DND-41 (cell line): ENCODE measurements around the gene NCK2.

Experiments
- ATAC-seq: fragments of 200-7000 bp; cut with Tn5 transposase; 3 replicates; pipeline ENCODE4 v1.9.1; 2021; ENCODE audit warnings: low read depth; ENCODE audit not compliant: insufficient read depth
- DNase-seq: peaks from one replicate; pipeline ENCODE4 v3.0.0-alpha.2; 2020
- H2AFZ ChIP-seq: 2 replicates; pipeline ENCODE4 v1.6.0; 2012; ENCODE audit warnings: low read depth, low read length
- H3K27ac ChIP-seq: 2 replicates; pipeline ENCODE4 v1.5.1; 2012; ENCODE audit warnings: low read length, inconsistent platforms
- H3K27me3 ChIP-seq: fragments of 200-600 bp; sonication (generic); 2 replicates; pipeline ENCODE4 v1.6.0; 2012; ENCODE audit warnings: low read length, mild to moderate bottlenecking, inconsistent platforms; ENCODE audit not compliant: insufficient read depth, poor library complexity
- H3K36me3 ChIP-seq: 2 replicates; pipeline ENCODE4 v1.5.1; 2012; ENCODE audit warnings: low read length, inconsistent platforms; ENCODE audit not compliant: insufficient read depth
- H3K4me1 ChIP-seq: 2 replicates; pipeline ENCODE4 v1.5.1; 2012; ENCODE audit warnings: mild to moderate bottlenecking, low read length; ENCODE audit not compliant: insufficient read depth
- H3K4me2 ChIP-seq: 2 replicates; pipeline ENCODE4 v1.6.0; 2012; ENCODE audit warnings: mild to moderate bottlenecking, moderate library complexity, low read length, inconsistent platforms; ENCODE audit not compliant: insufficient read depth
- H3K4me3 ChIP-seq, 2 experiments: fragments of 200-600 bp in 1 of 2; shearing (Covaris generic) in 1 of 2; 2 replicates each; pipeline ENCODE4 v1.5.1; 2012 to 2016; ENCODE audit warnings: inconsistent platforms in 2 of 2, low read length in 2 of 2, mild to moderate bottlenecking in 2 of 2, low read depth in 1 of 2, moderate library complexity in 1 of 2
- H3K79me2 ChIP-seq: 2 replicates; pipeline ENCODE4 v1.6.0; 2012; ENCODE audit warnings: low read length, inconsistent platforms; ENCODE audit not compliant: insufficient read depth
- H3K9ac ChIP-seq: 2 replicates; pipeline ENCODE4 v1.6.0; 2012; ENCODE audit warnings: low read depth, mild to moderate bottlenecking, inconsistent platforms, low read length, moderate library complexity
- H3K9me3 ChIP-seq: 2 replicates; pipeline ENCODE4 v1.5.1; 2012; ENCODE audit warnings: low read length, moderate library complexity, mild to moderate bottlenecking, inconsistent platforms; ENCODE audit not compliant: insufficient read depth, severe bottlenecking
- H4K20me1 ChIP-seq: 2 replicates; pipeline ENCODE4 v1.6.0; 2012; ENCODE audit warnings: low read length; ENCODE audit not compliant: insufficient read depth
- CTCF ChIP-seq: IDR thresholded peaks from 2 replicates; pipeline ENCODE4 v1.5.1; 2012; ENCODE audit warnings: borderline replicate concordance, low read length, moderate library complexity, mild to moderate bottlenecking; ENCODE audit not compliant: poor library complexity, severe bottlenecking; ENCODE audit errors: extremely low read depth
- EZH2 ChIP-seq: IDR thresholded peaks from 3 replicates; pipeline ENCODE4 v1.6.1; 2012; ENCODE audit warnings: borderline replicate concordance, low read depth, mild to moderate bottlenecking, moderate library complexity, low read length, inconsistent platforms; ENCODE audit not compliant: severe bottlenecking

The NCK2 gene

GRCh38 chr2:105860567-105860966 lies 115.9 kb downstream of the NCK2 start:
- Histone ChIP-seq H3K9me3 (no peaks in the 10 kb centered on the region), H3K27me3 (no peaks in the 10 kb centered on the region), H3K9ac (no peak overlapping the region), H3K4me3 (no peak overlapping the region), H3K79me2 (peaks cover 28% of the 10 kb centered on the region), H3K36me3 (peaks cover 21% of the 10 kb centered on the region), H4K20me1 (peaks cover 12% of the 10 kb centered on the region), H3K27ac (no peak overlapping the region), H3K4me2 (no peak overlapping the region), H2AFZ (no peak overlapping the region), H3K4me1 (no peaks in the 10 kb centered on the region)
- TF ChIP-seq EZH2 = no peak
- no peak for TF ChIP-seq CTCF
- ATAC-seq (no peak), DNase-seq (no peak)

- peaks cover 29% of the 10 kb centered on the region for H3K79me2 ChIP-seq
- no peak for DNase-seq
- H3K4me2 ChIP-seq = no peak overlapping the region
- ATAC-seq = no peak
- no peaks in the 10 kb centered on the region for H3K27me3 ChIP-seq
- no peak overlapping the region for H3K4me3 ChIP-seq
- no peak overlapping the region for H2AFZ ChIP-seq
- no peak overlapping the region for H3K9ac ChIP-seq
- no peaks in the 10 kb centered on the region for H3K4me1 ChIP-seq
- no peak for TF ChIP-seq CTCF
- TF ChIP-seq EZH2 = no peak
- peaks cover 21% of the 10 kb centered on the region for H3K36me3 ChIP-seq
- H3K9me3 ChIP-seq = no peaks in the 10 kb centered on the region
- H4K20me1 ChIP-seq = peaks cover 15% of the 10 kb centered on the region
- H3K27ac ChIP-seq = no peak overlapping the region
Observed at GRCh38 chr2:105861200-105861599, 116.5 kb downstream of the NCK2 start.

GRCh38 chr2:105862843-105863242 lies 118.1 kb downstream of the NCK2 start:
- H3K27ac ChIP-seq = no peak overlapping the region
- no peaks in the 10 kb centered on the region for H3K4me1 ChIP-seq
- no peak for TF ChIP-seq EZH2
- no peak overlapping the region for H3K4me2 ChIP-seq
- H2AFZ ChIP-seq = no peak overlapping the region
- no peaks in the 10 kb centered on the region for H3K9me3 ChIP-seq
- peaks cover 36% of the 10 kb centered on the region for H3K79me2 ChIP-seq
- ATAC-seq (no peak), DNase-seq (no peak)
- peaks cover 14% of the 10 kb centered on the region for H3K36me3 ChIP-seq
- no peak overlapping the region for H3K4me3 ChIP-seq
- H3K27me3 ChIP-seq = no peaks in the 10 kb centered on the region
- peaks cover 25% of the 10 kb centered on the region for H4K20me1 ChIP-seq
- no peak overlapping the region for H3K9ac ChIP-seq

- Histone ChIP-seq H3K9me3 (no peaks in the 10 kb centered on the region), H3K79me2 (peaks cover 43% of the 10 kb centered on the region), H4K20me1 (peaks cover 35% of the 10 kb centered on the region)
Observed at GRCh38 chr2:105864262-105864661, 119.5 kb downstream of the NCK2 start.

More at GRCh38 chr2:105864262-105864661, 119.5 kb downstream of the NCK2 start:
- no peak overlapping the region for H3K27ac ChIP-seq
- TF ChIP-seq EZH2 (no peak), CTCF (no peak)
- DNase-seq (no peak), ATAC-seq (no peak)
- H3K4me2 ChIP-seq = no peak overlapping the region
- H3K36me3 ChIP-seq = peaks cover 16% of the 10 kb centered on the region
- H3K4me1 ChIP-seq = no peaks in the 10 kb centered on the region
- no peak overlapping the region for H3K9ac ChIP-seq
- H2AFZ ChIP-seq = no peak overlapping the region
- no peak overlapping the region for H3K4me3 ChIP-seq
- H3K27me3 ChIP-seq = no peaks in the 10 kb centered on the region
